Liver (tissue), 9 donors: Measurements from ENCODE around the gene NKAIN2. TPM values are rescaled to one million over a fixed set of nuclear protein-coding genes. Genes with fewer than 3 reads are reported as not detected.

Experiments used
- DNase-seq: peaks from one replicate; pipeline ENCODE4 v3.0.0-alpha.2; 2017; ENCODE audit warnings: low spot score
- H3K27ac ChIP-seq, 2 donors: one replicate each; pipeline ENCODE4 v1.7.0; 2013; ENCODE audit warnings: inconsistent platforms in 2 of 2, low read length in 2 of 2, control low read depth in 1 of 2, low read depth in 1 of 2, mild to moderate bottlenecking in 1 of 2
- H3K27me3 ChIP-seq, 4 donors: one replicate each; pipeline versions ENCODE4 v1.6.1 to v1.7.0; 2013; ENCODE audit warnings: low read length in 3 of 4, inconsistent platforms in 1 of 4, mild to moderate bottlenecking in 1 of 4, moderate library complexity in 1 of 4; ENCODE audit not compliant: control insufficient read depth in 4 of 4, insufficient read depth in 4 of 4
- H3K36me3 ChIP-seq, 4 donors: one replicate each; pipeline versions ENCODE4 v1.6.1 to v1.7.0; 2013; ENCODE audit warnings: low read length in 3 of 4, mild to moderate bottlenecking in 3 of 4, low read depth in 1 of 4, moderate library complexity in 1 of 4; ENCODE audit not compliant: control insufficient read depth in 4 of 4, insufficient read depth in 3 of 4
- H3K4me1 ChIP-seq, 4 donors: one replicate each; pipeline versions ENCODE4 v1.6.1 to v1.7.0; 2013; ENCODE audit warnings: low read length in 3 of 4, mild to moderate bottlenecking in 3 of 4, moderate library complexity in 1 of 4; ENCODE audit not compliant: control insufficient read depth in 4 of 4, insufficient read depth in 4 of 4
- H3K4me3 ChIP-seq, 3 donors: one replicate each; pipeline versions ENCODE4 v1.6.1 to v1.7.0; 2013; ENCODE audit warnings: low read length in 3 of 3, control low read depth in 1 of 3, low read depth in 1 of 3, mild to moderate bottlenecking in 1 of 3
- H3K9ac ChIP-seq, 2 donors: one replicate each; pipeline ENCODE4 v1.7.0; 2013; ENCODE audit warnings: low read length in 2 of 2, mild to moderate bottlenecking in 2 of 2, moderate library complexity in 2 of 2, control low read depth in 1 of 2, low read depth in 1 of 2
- H3K9me3 ChIP-seq, 4 donors: one replicate each; pipeline versions ENCODE4 v1.6.1 to v1.7.0; 2013; ENCODE audit warnings: low read length in 3 of 4; ENCODE audit not compliant: control insufficient read depth in 4 of 4
- CTCF ChIP-seq: fragments of 150-350 bp; IDR thresholded peaks from 2 replicates; pipeline ENCODE4 v1.5.1; 2017; ENCODE audit warnings: improper control_type of control experiment, low read depth, low read length; ENCODE audit not compliant: missing input control
- EGR1 ChIP-seq, 2 donors: IDR thresholded peaks; 2 replicates each; pipeline ENCODE4 v1.6.1; 2016 to 2018; ENCODE audit warnings: antibody characterized with exemption in 2 of 2, low read depth in 2 of 2
- FOXA1 ChIP-seq: IDR thresholded peaks from 2 replicates; pipeline ENCODE4 v1.6.1; 2016; ENCODE audit warnings: antibody characterized with exemption
- FOXA2 ChIP-seq: IDR thresholded peaks from 2 replicates; pipeline ENCODE4 v1.6.1; 2016; ENCODE audit warnings: antibody characterized with exemption
- GABPA ChIP-seq, 2 donors: IDR thresholded peaks in 1 of 2; conservative IDR thresholded peaks in 1 of 2; 2 replicates each; pipeline ENCODE4 v1.6.1; 2016; ENCODE audit warnings: antibody characterized with exemption in 2 of 2, mild to moderate bottlenecking in 1 of 2, moderate library complexity in 1 of 2
- HNF4A ChIP-seq, 2 donors: conservative IDR thresholded peaks; 2 replicates each; pipeline ENCODE4 v1.6.1; 2016; ENCODE audit warnings: antibody characterized with exemption in 2 of 2, mild to moderate bottlenecking in 2 of 2
- HNF4G ChIP-seq: IDR thresholded peaks from 2 replicates; pipeline ENCODE4 v1.6.1; 2016; ENCODE audit warnings: antibody characterized with exemption
- JUND ChIP-seq, 2 donors: IDR thresholded peaks; 2 replicates each; pipeline ENCODE4 v1.6.1; 2016; ENCODE audit warnings: antibody characterized with exemption in 2 of 2
- RAD21 ChIP-seq, 2 donors: IDR thresholded peaks; 2 replicates each; pipeline ENCODE4 v1.6.1; 2016; ENCODE audit warnings: antibody characterized with exemption in 2 of 2, mild to moderate bottlenecking in 2 of 2
- REST ChIP-seq: IDR thresholded peaks from 2 replicates; pipeline ENCODE4 v1.6.1; 2016; ENCODE audit warnings: antibody characterized with exemption, mild to moderate bottlenecking
- RXRA ChIP-seq, 2 donors: IDR thresholded peaks; 2 replicates each; pipeline ENCODE4 v1.6.1; 2017 to 2018; ENCODE audit warnings: antibody characterized with exemption in 2 of 2, mild to moderate bottlenecking in 1 of 2
- SP1 ChIP-seq: IDR thresholded peaks from 2 replicates; pipeline ENCODE4 v1.6.1; 2018; ENCODE audit warnings: antibody characterized with exemption, mild to moderate bottlenecking
- TAF1 ChIP-seq: conservative IDR thresholded peaks from 2 replicates; pipeline ENCODE4 v1.6.1; 2016; ENCODE audit warnings: antibody characterized with exemption, mild to moderate bottlenecking
- ZBTB33 ChIP-seq: IDR thresholded peaks from 2 replicates; pipeline ENCODE4 v1.6.1; 2016; ENCODE audit warnings: antibody characterized with exemption
- WGBS: extraction: QIAGEN DNeasy Blood & Tissue Kit; methylation state at CpG from one replicate; pipeline ENCODE4 v1.1.7; 2013; 5-methylcytosine and 5-hydroxymethylcytosine counted together
- polyA plus RNA-seq, 2 donors: library from polyadenylated mRNA; stranded (reverse) in 1 of 2; unstranded in 1 of 2; fragments of 200-250 nt in 1 of 2; fragments of >200 nt in 1 of 2; fragmentation: Nextera tagmentation in 1 of 2; extraction: Ambion mirVana in 1 of 2; gene quantifications; one replicate each; pipeline versions ENCODE4 v1.2.1 to v1.2.3, GENCODE V29; 2013 to 2015
- total RNA-seq, 2 donors: library from RNA; depleted of rRNA; stranded (reverse); fragments of >200 nt; gene quantifications; one replicate each; pipeline ENCODE4 v1.2.3, GENCODE V29; 2014
- TF ChIP-seq, protein P1 (sequence below): IDR thresholded peaks from 2 replicates; pipeline ENCODE4 v1.6.1; 2016; ENCODE audit warnings: antibody characterized with exemption
- donor health status: healthy.
- donor health status: healthy.
- donor health status: healthy.
- donor health status: healthy.
- donor health status: healthy.

NKAIN2 gene
- total and polyA plus RNA-seq, 4 donors: 0.05 to 0.14 TPM; not detected in 2

DNA sequence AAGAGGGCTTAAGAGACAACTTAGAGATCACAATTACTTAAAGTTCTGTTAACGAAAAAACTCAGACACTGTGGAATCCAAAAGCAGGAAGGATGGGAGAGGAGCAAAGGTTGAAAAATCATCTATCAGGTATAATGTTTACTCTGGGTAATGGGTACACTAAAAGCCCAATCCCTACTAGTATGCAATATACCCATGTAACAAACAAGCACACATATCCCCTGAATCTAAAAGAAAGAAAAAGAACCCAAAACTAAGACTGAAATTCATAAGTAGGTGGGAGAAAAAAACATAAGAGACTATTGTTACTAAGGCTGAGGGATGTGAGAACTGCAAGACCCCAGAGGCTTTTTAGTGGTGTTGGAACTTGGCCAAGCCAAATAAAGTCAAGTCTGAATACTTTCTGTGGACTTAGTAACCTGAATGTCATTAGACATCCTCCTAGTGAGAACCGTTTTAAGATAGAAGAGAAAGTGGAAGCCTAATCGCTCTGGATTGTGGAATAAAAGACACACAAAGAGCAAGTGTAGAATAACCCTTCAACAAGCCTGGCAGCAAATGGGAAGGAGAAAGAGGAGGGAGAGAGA, 969.2 kb downstream of the NKAIN2 start:
- Histone ChIP-seq H3K4me3 (no peak overlapping the region), H3K27ac (no peak overlapping the region), H3K36me3 (no peaks in the 10 kb centered on the region), H3K4me1 (no peaks in the 10 kb centered on the region), H3K9me3 (no peaks in the 10 kb centered on the region), H3K27me3 (no peaks in the 10 kb centered on the region), H3K9ac (no peak overlapping the region)
- WGBS: 74% methylated on average over 3 of the region's 3 CpGs
- no peak for DNase-seq
- TF ChIP-seq FOXA1: no peak
- TF ChIP-seq HNF4A (conservative IDR thresholded peaks at IDR 0.05): no peak
- no peak for TF ChIP-seq RXRA (IDR thresholded peaks at IDR 0.05)
- TF ChIP-seq CTCF: no peak
- no peak for TF ChIP-seq RAD21 (IDR thresholded peaks at IDR 0.05)
- no peak for TF ChIP-seq TAF1
- TF ChIP-seq, protein P1, sequence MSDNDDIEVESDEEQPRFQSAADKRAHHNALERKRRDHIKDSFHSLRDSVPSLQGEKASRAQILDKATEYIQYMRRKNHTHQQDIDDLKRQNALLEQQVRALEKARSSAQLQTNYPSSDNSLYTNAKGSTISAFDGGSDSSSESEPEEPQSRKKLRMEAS: no peak
- no peak for TF ChIP-seq FOXA2
- TF ChIP-seq GABPA (IDR thresholded peaks at IDR 0.05 in 1 of 2, conservative IDR thresholded peaks at IDR 0.05 in 1 of 2): no peak
- TF ChIP-seq ZBTB33: no peak
- TF ChIP-seq HNF4G: no peak
- no peak for TF ChIP-seq EGR1 (IDR thresholded peaks at IDR 0.05; ENCODE audit: low read depth in 2 of 2)
- no peak for TF ChIP-seq JUND (IDR thresholded peaks at IDR 0.05)

- 66% methylated on average over 3 of the region's 3 CpGs for WGBS
Measured at GRCh38 chr6:124775121-124775520, 971.5 kb downstream of the NKAIN2 start.

GRCh38 chr6:124777863-124778262, 974.2 kb downstream of the NKAIN2 start:
- H3K9me3 ChIP-seq: no peaks in the 10 kb centered on the region
- DNase-seq: no peak
- H3K27ac ChIP-seq: no peak overlapping the region
- no peaks in the 10 kb centered on the region for H3K27me3 ChIP-seq
- H3K36me3 ChIP-seq: no peaks in the 10 kb centered on the region
- no peak overlapping the region for H3K4me3 ChIP-seq
- H3K4me1 ChIP-seq: no peaks in the 10 kb centered on the region
- 75% methylated on average over 2 of the region's 2 CpGs for WGBS
- TF ChIP-seq REST (no peak), JUND (IDR thresholded peaks at IDR 0.05) (no peak), SP1 (no peak), HNF4A (conservative IDR thresholded peaks at IDR 0.05) (no peak), GABPA (IDR thresholded peaks at IDR 0.05 in 1 of 2, conservative IDR thresholded peaks at IDR 0.05 in 1 of 2) (no peak)
- TF ChIP-seq, protein P1: no peak
- no peak overlapping the region for H3K9ac ChIP-seq

More at GRCh38 chr6:124775121-124775520, 971.5 kb downstream of the NKAIN2 start:
- no peaks in the 10 kb centered on the region for H3K9me3 ChIP-seq
- DNase-seq: no peak
- H3K36me3 ChIP-seq: no peaks in the 10 kb centered on the region
- H3K27ac ChIP-seq: no peak overlapping the region
- TF ChIP-seq EGR1 (IDR thresholded peaks at IDR 0.05; ENCODE audit: low read depth in 2 of 2) (no peak), GABPA (IDR thresholded peaks at IDR 0.05 in 1 of 2, conservative IDR thresholded peaks at IDR 0.05 in 1 of 2) (no peak), HNF4G (no peak)
- H3K4me1 ChIP-seq: no peaks in the 10 kb centered on the region
- H3K4me3 ChIP-seq: no peak overlapping the region
- H3K27me3 ChIP-seq: no peaks in the 10 kb centered on the region
- H3K9ac ChIP-seq: no peak overlapping the region
